DLD1 (cell line): ENCODE data around the gene CACNG7.

Experiments
- in situ Hi-C: cut with HindIII; loops from 2 replicates; pipeline ENCODE4 v1.10.0; 2017; ENCODE audit warnings: low sequenced_read_pairs

The CACNG7 gene

DNA sequence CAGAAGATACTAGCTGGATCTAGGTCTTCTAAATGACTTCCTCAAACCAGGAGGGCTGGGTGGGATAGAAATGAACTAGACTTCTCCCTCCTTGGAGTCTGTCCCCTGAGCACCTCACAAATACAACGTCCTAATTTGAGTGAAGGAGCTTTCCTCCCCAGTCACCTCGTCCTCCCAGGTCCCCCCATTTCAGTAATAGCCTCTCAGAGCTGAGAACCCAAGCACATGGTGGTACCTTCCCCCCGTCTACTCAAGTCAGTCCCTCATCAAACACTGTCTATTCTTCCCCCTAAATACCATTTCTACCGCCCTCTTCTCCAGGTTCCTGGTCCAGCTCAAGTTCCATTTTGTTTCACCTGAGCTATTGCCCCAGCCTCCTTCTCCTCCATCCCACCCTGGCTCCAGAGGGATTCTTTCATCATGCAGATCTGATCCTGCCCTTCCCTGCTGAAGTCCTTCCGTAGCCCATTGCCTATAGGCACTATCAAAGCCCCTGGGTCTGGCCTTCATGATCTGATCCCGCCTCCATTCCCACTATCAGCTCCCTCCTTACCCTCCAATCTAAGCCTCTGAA lies 32.3 kb upstream of the CACNG7 start:
- in situ Hi-C loops: no loop called here

DNA sequence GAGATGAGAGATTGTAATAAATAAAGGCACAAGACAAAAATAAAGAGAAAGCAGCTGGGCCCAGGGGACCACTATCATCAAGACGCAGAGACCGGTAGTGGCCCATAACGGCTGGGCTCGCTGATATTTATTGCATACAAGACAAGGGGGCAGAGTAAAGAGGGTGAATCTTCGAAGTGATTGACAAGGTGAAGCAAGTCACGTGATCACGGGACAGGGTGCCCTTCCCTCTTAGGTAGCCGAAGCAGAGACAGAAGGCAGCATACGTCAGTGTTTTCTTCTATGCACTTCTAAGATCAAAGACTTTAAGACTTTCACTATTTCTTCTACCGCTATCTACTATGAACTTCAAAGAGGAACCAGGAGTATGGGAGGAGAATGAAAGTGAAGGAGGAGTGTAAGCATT lies 31.7 kb upstream of the CACNG7 start:
- in situ Hi-C loops: no loop called here

GRCh38 chr19:53878776-53879139 lies 30.3 kb upstream of the CACNG7 start:
- in situ Hi-C loops: no loop called here

GRCh38 chr19:53879140-53880081 lies 29.7 kb upstream of the CACNG7 start:
- in situ Hi-C loops: no loop called here

DNA sequence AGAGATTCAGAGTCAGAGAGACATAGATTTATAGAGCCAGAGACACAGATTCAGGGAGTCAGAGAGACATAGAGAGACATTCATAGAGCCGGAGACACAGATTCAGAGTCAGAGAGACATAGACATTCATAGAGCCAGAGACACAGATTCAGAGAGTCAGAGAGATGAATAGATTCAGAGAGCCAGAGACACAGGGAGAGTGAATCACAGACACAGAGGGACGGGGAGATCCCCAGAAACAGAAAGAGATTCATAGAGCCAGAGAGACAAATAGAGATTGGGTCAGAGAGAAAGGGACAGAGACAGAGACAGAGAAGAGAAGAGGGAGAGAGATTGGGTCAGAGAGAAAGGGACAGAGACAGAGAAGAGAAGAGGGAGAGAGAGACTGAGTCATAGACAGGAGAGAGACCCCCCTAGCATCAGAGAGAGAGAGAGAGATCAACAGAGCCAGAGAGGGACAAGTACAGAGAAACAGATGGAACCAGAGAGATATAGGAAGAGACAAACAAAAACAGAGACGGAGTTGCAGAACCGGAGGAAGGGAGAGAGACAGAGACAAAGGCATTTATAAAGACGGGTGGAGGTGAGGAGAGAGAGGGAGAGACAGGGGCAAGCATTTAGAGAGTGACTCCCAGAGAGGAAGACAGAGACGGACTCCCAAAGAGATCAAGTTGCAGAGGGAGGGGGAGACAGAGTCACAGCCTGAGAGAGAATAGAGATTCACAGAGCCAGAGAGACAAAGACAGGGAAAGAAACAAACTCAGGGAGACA lies 28.2 kb upstream of the CACNG7 start:
- in situ Hi-C loops: no loop called here

DNA sequence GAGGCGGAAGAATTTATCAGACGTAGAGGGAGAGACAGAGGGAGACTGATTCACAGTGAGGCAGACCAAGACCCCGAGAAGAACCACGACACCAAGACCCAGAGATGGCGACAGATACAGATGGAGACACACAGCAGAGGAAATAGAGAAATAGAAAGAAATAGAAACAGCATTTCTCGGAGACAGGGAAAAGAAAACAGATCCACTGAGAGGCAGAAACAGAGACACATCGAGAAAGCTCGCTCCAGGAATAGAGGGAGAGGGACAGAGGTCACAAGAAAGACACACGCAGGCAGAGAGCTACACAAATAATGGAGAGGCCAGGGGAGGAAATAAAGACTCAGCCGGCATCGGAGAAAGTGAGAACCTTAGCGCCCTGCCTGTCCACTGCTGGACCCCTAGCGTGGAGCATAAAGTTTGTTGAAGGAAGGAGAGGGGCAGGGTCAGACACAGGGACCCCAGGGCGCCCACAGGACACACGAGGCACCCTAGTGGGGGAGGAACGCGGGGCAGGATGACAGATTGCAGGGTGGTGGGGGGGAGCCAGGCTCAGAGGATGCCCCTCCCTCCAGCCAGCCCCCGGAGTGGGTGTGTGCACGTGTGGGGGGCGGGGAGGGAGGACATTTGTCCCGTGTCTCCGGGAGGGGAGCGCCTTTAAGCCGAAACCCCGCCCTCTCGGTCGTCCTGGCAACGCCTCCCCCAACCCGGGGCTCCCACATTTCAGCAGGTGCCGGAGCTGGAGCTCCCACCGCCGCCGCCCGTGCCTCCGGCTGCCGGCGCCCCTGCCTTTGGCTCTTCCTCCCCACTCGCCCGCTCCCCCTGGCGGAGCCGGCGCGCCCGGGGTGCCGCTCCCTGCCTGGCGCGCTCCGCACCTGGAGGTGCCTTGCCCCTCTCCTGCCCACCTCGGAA lies 27.3 kb upstream of the CACNG7 start, which contains the start of gene PRKCG:
Gene PRKCG, plus strand, starts transcription at position 716 of the 909 bp plus-strand sequence. CDS start 298 bp downstream, outside the sequence.
- in situ Hi-C loops: no loop called here

GRCh38 chr19:53882391-53883050 lies 26.6 kb upstream of the CACNG7 start:
- in situ Hi-C loops: no loop called here

GRCh38 chr19:53883231-53883661 lies 25.8 kb upstream of the CACNG7 start:
- in situ Hi-C loops: no loop called here

DNA sequence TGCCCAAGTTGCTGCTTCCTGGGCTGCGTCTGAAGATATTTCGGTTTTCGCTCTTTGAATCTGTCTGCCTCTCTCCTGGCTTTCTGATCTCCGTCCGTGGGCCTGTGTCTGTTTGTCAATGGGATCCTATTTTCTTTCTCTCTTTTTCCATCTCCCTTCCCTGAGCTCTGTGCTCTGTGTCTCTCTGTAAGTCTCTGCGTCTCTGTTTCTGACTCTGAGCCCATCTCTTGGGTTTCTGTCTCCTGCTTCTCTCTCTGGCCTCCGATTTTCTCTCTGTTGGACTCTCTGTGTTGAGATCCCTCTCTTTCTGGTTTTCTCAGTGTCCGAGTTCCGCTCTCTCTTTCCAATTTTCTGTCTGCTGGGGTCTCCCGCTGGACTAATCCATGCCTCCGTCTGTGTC lies 25.3 kb upstream of the CACNG7 start:
- in situ Hi-C loops: no loop called here

GRCh38 chr19:53884256-53884655 lies 24.8 kb upstream of the CACNG7 start:
- in situ Hi-C loops: no loop called here

DNA sequence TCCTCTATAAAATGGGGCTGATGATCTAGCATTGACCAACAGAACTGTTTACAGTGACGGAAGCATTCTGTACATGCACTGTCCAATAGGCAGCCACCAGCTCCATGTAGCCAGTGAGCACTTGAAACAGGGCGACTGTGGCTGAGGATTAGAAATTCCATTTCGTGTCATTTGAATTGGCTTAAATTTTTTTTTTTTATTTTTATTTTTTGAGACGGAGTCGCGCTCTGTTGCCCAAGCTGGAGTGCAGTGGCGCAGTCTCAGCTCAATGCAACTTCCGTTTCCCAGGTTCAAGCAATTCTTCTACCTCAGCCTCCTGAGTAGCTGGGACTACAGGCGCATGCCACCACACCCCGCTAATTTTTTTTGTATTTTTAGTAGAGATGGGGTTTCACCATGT lies 24.0 kb upstream of the CACNG7 start:
- in situ Hi-C loops: no loop called here

GRCh38 chr19:53892301-53892980 lies 16.6 kb upstream of the CACNG7 start:
- in situ Hi-C loops: no loop called here

GRCh38 chr19:53892981-53893325 lies 16.1 kb upstream of the CACNG7 start:
- in situ Hi-C loops: no loop called here

DNA sequence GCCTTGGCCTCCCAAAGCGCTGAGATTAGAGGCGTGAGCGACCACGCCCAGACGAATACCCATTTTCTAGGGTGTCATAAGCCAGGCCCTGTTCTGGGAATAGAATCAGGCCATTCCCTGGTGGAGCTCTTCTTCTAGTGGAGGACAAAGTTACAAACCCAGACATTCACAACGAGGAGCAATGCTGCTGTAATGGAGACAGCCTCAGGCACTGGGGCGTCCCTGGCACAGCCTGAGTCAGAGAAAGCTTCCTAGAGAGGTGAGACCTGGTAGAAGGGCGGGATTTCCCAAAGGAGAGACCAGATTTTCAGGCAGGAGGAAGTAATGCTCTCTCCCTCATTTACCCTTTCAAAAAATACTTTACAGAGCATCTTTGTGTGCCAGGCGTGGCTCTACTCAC lies 14.4 kb upstream of the CACNG7 start:
- in situ Hi-C loops: no loop called here

- in situ Hi-C loops: no loop called here
These were observed 12.4 kb upstream of the CACNG7 start for GRCh38 chr19:53896682-53897081.

GRCh38 chr19:53897459-53897858 lies 11.6 kb upstream of the CACNG7 start:
- in situ Hi-C loops: no loop called here

DNA sequence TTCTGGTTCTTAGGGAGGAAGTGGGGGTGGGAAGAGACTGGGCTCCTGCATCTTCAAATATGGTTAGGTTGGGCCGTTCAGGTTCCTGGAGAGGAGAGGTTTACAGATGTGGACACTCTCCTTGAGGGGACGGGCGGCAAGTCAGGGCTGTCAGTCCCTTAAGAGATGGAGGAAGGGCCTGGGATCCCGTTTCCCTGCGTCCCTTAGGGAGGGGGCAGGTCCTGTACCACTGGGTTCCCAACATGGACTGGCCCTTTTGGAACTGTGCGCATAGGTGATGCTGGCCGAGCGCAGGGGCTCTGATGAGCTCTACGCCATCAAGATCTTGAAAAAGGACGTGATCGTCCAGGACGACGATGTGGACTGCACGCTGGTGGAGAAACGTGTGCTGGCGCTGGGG lies 10.9 kb upstream of the CACNG7 start:
- in situ Hi-C loops: no loop called here

GRCh38 chr19:53898636-53899341 lies 10.3 kb upstream of the CACNG7 start:
- in situ Hi-C loops: no loop called here
